ENCODE measurements around the gene ALLC.

The ALLC gene

DNA sequence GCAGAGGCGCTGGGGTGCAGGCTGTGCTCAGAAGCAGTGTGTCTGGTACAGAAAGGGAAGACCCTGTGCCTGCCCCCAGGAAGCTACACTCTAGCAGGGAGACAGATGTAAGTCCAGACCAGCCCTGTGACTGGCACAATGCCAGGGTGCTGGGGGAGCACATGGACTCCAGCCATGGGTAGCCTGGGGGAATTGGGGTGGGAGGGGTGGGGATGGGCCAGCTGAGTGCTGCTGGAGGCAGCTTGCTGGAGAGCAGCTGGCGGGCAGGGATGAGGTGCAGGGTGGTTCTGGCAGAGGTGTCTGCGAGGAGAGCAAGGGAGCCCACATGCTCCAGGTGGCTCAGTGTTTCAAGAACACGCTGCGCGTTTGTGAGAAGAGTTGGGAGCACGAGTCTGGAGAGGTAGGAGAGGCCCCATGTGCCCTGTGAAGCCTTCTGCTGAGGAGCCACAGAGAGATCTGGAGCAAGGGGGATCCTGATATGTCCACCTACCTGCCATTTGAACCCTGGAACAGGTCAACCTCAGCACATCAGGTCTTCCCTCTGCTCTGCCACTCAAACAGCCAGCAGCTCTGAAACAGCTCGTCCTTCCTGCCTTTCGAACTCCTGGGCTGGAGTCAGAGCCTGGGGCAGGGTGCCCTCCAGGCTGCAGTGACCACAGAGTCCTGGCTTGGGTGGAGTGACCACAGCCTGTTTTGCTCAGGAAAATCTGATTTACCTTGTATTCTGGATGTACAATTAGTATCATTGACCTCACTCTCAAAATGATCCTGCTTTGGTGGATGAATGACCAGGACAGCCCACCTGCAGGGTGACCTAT is 15.1 kb downstream of the ALLC start:
- Histone ChIP-seq H3K4me3 (ENCODE audit: low read length, poor library complexity, severe bottlenecking) (no peak overlapping the region), H3F3A (ENCODE audit: low read depth) (no peaks in the 10 kb centered on the region)
- no peak for TF ChIP-seq EZH2phosphoT487 (IDR thresholded peaks at IDR 0.05; ENCODE audit: borderline replicate concordance)
- TF ChIP-seq, protein P1, sequence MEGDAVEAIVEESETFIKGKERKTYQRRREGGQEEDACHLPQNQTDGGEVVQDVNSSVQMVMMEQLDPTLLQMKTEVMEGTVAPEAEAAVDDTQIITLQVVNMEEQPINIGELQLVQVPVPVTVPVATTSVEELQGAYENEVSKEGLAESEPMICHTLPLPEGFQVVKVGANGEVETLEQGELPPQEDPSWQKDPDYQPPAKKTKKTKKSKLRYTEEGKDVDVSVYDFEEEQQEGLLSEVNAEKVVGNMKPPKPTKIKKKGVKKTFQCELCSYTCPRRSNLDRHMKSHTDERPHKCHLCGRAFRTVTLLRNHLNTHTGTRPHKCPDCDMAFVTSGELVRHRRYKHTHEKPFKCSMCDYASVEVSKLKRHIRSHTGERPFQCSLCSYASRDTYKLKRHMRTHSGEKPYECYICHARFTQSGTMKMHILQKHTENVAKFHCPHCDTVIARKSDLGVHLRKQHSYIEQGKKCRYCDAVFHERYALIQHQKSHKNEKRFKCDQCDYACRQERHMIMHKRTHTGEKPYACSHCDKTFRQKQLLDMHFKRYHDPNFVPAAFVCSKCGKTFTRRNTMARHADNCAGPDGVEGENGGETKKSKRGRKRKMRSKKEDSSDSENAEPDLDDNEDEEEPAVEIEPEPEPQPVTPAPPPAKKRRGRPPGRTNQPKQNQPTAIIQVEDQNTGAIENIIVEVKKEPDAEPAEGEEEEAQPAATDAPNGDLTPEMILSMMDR (conservative IDR thresholded peaks at IDR 0.05; ENCODE audit: low read length) = no peak

DNA sequence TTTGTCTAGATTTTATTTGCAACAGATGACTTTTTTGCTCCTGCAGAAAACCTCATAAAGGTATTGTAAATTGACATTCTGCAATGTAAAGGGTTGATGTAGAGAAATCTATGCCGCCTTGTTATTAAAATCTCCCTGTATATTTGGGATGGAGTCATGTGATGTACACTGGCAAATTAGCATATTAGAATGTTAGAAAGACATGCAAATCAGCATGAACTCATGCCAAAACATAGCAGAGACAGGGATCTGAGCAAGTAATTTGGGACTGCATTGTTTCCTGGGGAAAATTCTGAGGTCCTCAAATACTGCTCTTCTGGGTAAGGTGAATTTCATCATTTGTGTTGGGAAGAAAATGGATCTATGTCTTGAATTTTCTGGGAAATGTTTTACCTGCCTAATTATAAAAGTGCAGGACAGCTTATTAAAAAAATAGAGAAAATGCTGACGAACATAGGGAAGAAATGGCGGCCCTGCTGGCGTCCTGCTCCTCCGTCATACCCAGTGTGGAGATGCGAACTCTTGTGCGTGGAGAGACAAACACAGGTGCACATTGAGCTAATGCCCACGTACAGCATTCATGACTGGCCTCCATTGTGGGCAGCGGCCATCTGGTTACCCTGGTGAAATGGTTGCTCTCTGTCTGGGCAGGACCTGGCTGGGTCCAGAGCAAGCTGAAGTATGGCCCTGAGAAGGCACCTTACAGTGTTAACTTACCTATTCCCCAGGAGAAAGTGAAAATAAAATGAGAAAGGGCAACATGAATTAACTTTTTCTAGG is 16.3 kb downstream of the ALLC start:
- H3K9me2 ChIP-seq (replicated peaks; ENCODE audit: low read depth, low read length) = no peaks in the 10 kb centered on the region
- H3K4me3 ChIP-seq (ENCODE audit: low read length, poor library complexity, severe bottlenecking) = no peak overlapping the region
- H3K27me3 ChIP-seq (ENCODE audit: insufficient read depth, low read length, poor library complexity, severe bottlenecking) = no peaks in the 10 kb centered on the region
- no peaks in the 10 kb centered on the region for H3F3A ChIP-seq (ENCODE audit: low read depth)
- no peaks in the 10 kb centered on the region for H3K36me3 ChIP-seq (ENCODE audit: insufficient read depth, low read length)
- no peak overlapping the region for H2AFZ ChIP-seq (ENCODE audit: low read length)
- H3K4me1 ChIP-seq (ENCODE audit: insufficient read depth, low read length, poor library complexity, severe bottlenecking) = no peaks in the 10 kb centered on the region
- H3K79me2 ChIP-seq (ENCODE audit: insufficient read depth, low read length) = no peaks in the 10 kb centered on the region
- no peak overlapping the region for H3K4me2 ChIP-seq (ENCODE audit: low read depth, low read length, poor library complexity, severe bottlenecking)
- no peak overlapping the region for H3K9ac ChIP-seq (ENCODE audit: low read depth, low read length, poor library complexity, severe bottlenecking)
- no peak for TF ChIP-seq EZH2phosphoT487 (IDR thresholded peaks at IDR 0.05; ENCODE audit: borderline replicate concordance)
- TF ChIP-seq, protein P1 (conservative IDR thresholded peaks at IDR 0.05; ENCODE audit: low read length) = no peak
- H4K20me1 ChIP-seq (ENCODE audit: insufficient read depth, low read length, poor library complexity, severe bottlenecking) = no peaks in the 10 kb centered on the region
- H3K9me3 ChIP-seq (ENCODE audit: insufficient read depth, low read depth, low read length) = no peaks in the 10 kb centered on the region; the same call in 1 of the 2 replicates

More for the DNA sequence above, 15.1 kb downstream of the ALLC start:
- no peak overlapping the region for H2AFZ ChIP-seq (ENCODE audit: low read length)
- no peaks in the 10 kb centered on the region for H3K36me3 ChIP-seq (ENCODE audit: insufficient read depth, low read length)
- H3K9ac ChIP-seq (ENCODE audit: low read depth, low read length, poor library complexity, severe bottlenecking) = no peak overlapping the region
- H3K4me1 ChIP-seq (ENCODE audit: insufficient read depth, low read length, poor library complexity, severe bottlenecking) = no peaks in the 10 kb centered on the region
- no peaks in the 10 kb centered on the region for H3K9me2 ChIP-seq (replicated peaks; ENCODE audit: low read depth, low read length)
- no peaks in the 10 kb centered on the region; the same call in 1 of the 2 replicates for H3K9me3 ChIP-seq (ENCODE audit: insufficient read depth, low read depth, low read length)
- H3K79me2 ChIP-seq (ENCODE audit: insufficient read depth, low read length) = no peaks in the 10 kb centered on the region
- no peaks in the 10 kb centered on the region for H4K20me1 ChIP-seq (ENCODE audit: insufficient read depth, low read length, poor library complexity, severe bottlenecking)
- H3K4me2 ChIP-seq (ENCODE audit: low read depth, low read length, poor library complexity, severe bottlenecking) = no peak overlapping the region
- no peaks in the 10 kb centered on the region for H3K27me3 ChIP-seq (ENCODE audit: insufficient read depth, low read length, poor library complexity, severe bottlenecking)

DNA sequence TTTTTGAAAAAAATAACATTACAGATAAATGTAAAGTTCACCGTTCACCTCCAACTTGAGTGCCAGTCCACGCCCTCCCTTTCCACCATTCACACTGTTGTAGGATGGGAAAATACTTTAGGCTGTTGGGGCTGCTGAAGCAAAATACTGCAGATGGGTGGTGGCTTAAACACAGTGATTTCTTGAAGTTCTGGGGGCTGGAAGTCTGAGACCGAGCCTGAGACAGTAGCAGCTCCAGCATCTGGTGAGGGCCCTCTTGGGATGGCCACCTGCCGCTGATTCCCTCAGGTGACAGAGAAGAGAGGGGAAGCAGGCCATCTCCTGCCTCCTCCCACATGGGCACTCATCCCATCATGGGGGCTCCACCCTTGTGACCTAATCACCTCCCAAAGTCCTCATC is 17.7 kb downstream of the ALLC start:
- H3K9me2 ChIP-seq (replicated peaks; ENCODE audit: low read depth, low read length) = no peaks in the 10 kb centered on the region
- no peaks in the 10 kb centered on the region for H4K20me1 ChIP-seq (ENCODE audit: insufficient read depth, low read length, poor library complexity, severe bottlenecking)
- H3K9me3 ChIP-seq (ENCODE audit: insufficient read depth, low read depth, low read length) = no peaks in the 10 kb centered on the region; the same call in 1 of the 2 replicates
- no peaks in the 10 kb centered on the region for H3K36me3 ChIP-seq (ENCODE audit: insufficient read depth, low read length)
- no peaks in the 10 kb centered on the region for H3F3A ChIP-seq (ENCODE audit: low read depth)
- no peak overlapping the region for H3K4me2 ChIP-seq (ENCODE audit: low read depth, low read length, poor library complexity, severe bottlenecking)
- no peaks in the 10 kb centered on the region for H3K4me1 ChIP-seq (ENCODE audit: insufficient read depth, low read length, poor library complexity, severe bottlenecking)
- no peak overlapping the region for H3K9ac ChIP-seq (ENCODE audit: low read depth, low read length, poor library complexity, severe bottlenecking)
- H2AFZ ChIP-seq (ENCODE audit: low read length) = no peak overlapping the region
- H3K4me3 ChIP-seq (ENCODE audit: low read length, poor library complexity, severe bottlenecking) = no peak overlapping the region
- TF ChIP-seq, protein P1 (conservative IDR thresholded peaks at IDR 0.05; ENCODE audit: low read length) = no peak
- TF ChIP-seq EZH2phosphoT487 (IDR thresholded peaks at IDR 0.05; ENCODE audit: borderline replicate concordance) = no peak
- H3K79me2 ChIP-seq (ENCODE audit: insufficient read depth, low read length) = no peaks in the 10 kb centered on the region
- no peaks in the 10 kb centered on the region for H3K27me3 ChIP-seq (ENCODE audit: insufficient read depth, low read length, poor library complexity, severe bottlenecking)

Measured in Loucy (cell line).